Smooth muscle cell (in vitro differentiated cells): ENCODE results near the gene HNRNPA2B1. TPM values are rescaled to one million over a fixed set of nuclear protein-coding genes. Genes with fewer than 3 reads are reported as not detected.

Experiments
- DNase-seq: peaks from one replicate; lab custom pipeline; 2025; ENCODE audit not compliant: unreplicated experiment; lab: John Stamatoyannopoulos, UW
- H2AFZ ChIP-seq: fragments of 200-600 bp; sonication (generic); 2 replicates; pipeline ENCODE4 v1.6.0; 2016; ENCODE audit warnings: antibody characterized with exemption, low read depth, mild to moderate bottlenecking
- H3F3A ChIP-seq: fragments of 200-600 bp; sonication (generic); 2 replicates; pipeline ENCODE4 v1.6.0; 2017; ENCODE audit warnings: antibody characterized with exemption, low read depth
- H3K27ac ChIP-seq: fragments of 200-600 bp; sonication (generic); 2 replicates; pipeline ENCODE4 v1.5.1; 2016; ENCODE audit warnings: low read depth, mild to moderate bottlenecking
- H3K27me3 ChIP-seq: fragments of 200-600 bp; sonication (generic); 2 replicates; pipeline ENCODE4 v1.6.1; 2016; ENCODE audit warnings: low read depth, mild to moderate bottlenecking
- H3K36me3 ChIP-seq: fragments of 200-600 bp; sonication (generic); 2 replicates; pipeline ENCODE4 v1.5.1; 2016; ENCODE audit warnings: low read depth
- H3K4me1 ChIP-seq: fragments of 200-600 bp; sonication (generic); 2 replicates; pipeline ENCODE4 v1.5.1; 2016; ENCODE audit warnings: low read depth
- H3K4me2 ChIP-seq: fragments of 200-600 bp; sonication (generic); 2 replicates; pipeline ENCODE4 v1.6.0; 2016; ENCODE audit warnings: mild to moderate bottlenecking
- H3K4me3 ChIP-seq: fragments of 200-600 bp; sonication (generic); 2 replicates; pipeline ENCODE4 v1.5.1; 2016; ENCODE audit warnings: mild to moderate bottlenecking
- H3K79me2 ChIP-seq: fragments of 200-600 bp; sonication (generic); 2 replicates; pipeline ENCODE4 v1.6.0; 2016; ENCODE audit warnings: low read depth, mild to moderate bottlenecking
- H3K9ac ChIP-seq: fragments of 200-600 bp; sonication (generic); 2 replicates; pipeline ENCODE4 v1.6.0; 2016; ENCODE audit warnings: low read depth
- H3K9me3 ChIP-seq: fragments of 200-600 bp; sonication (generic); replicated peaks from 2 replicates; pipeline ENCODE4 v1.5.1; 2016; ENCODE audit warnings: low read depth
- H4K20me1 ChIP-seq: fragments of 200-600 bp; sonication (generic); 2 replicates; pipeline ENCODE4 v1.6.0; 2016; ENCODE audit warnings: low read depth
- WGBS: methylation state at CpG from one replicate; pipeline ENCODE4 v1.1.7; 2016; ENCODE audit warnings: low lambda C conversion rate; 5-methylcytosine and 5-hydroxymethylcytosine counted together
- polyA plus RNA-seq: library from polyadenylated mRNA; unstranded; fragments of >200 nt; fragmentation: Nextera tagmentation; extraction: Ambion mirVana; gene quantifications from 2 replicates; pipeline ENCODE4 v1.2.1, GENCODE V29; 2016
- total RNA-seq: library from RNA; depleted of rRNA; stranded (reverse); fragments of >200 nt; gene quantifications from 2 replicates; pipeline ENCODE4 v1.2.3, GENCODE V29; 2014
- TF ChIP-seq, protein P1 (sequence below): fragments of 200-600 bp; sonication (generic); IDR thresholded peaks from 2 replicates; pipeline ENCODE4 v1.5.1; 2017; ENCODE audit warnings: borderline replicate concordance, mild to moderate bottlenecking, antibody characterized with exemption; ENCODE audit not compliant: insufficient read depth, poor library complexity, severe bottlenecking

HNRNPA2B1 gene
- total and polyA plus RNA-seq, 2 experiments from 2014 or later = 158 to 393 TPM

DNA sequence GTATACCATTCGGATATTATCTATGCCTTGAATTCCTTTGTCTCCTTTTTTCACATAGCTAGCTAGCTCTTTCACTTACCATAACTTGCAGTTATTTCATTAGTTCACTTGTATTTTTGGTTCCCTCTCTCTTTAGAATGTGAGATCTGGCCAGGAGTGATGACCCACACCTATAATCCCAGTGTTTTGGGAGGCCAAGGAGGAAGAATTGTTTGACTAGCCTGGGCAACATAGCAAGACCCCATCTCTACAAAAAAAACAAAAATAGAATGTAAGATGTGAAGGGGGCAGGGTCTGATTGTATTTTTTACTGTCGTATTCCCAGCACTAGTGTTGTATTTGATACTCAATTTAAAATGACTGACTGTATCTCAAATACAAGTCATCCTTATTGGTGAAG lies 28.9 kb downstream of the HNRNPA2B1 start:
- Histone ChIP-seq H3K4me3 (no peak overlapping the region), H4K20me1 (no peaks in the 10 kb centered on the region), H3K27ac (no peak overlapping the region), H3K9me3 (no peaks in the 10 kb centered on the region), H3K9ac (no peak overlapping the region), H3K79me2 (no peaks in the 10 kb centered on the region), H3F3A (no peaks in the 10 kb centered on the region), H3K4me1 (no peaks in the 10 kb centered on the region), H3K4me2 (no peak overlapping the region), H3K36me3 (no peaks in the 10 kb centered on the region), H2AFZ (no peak overlapping the region), H3K27me3 (no peaks in the 10 kb centered on the region)
- no peak for DNase-seq
- TF ChIP-seq, protein P1, sequence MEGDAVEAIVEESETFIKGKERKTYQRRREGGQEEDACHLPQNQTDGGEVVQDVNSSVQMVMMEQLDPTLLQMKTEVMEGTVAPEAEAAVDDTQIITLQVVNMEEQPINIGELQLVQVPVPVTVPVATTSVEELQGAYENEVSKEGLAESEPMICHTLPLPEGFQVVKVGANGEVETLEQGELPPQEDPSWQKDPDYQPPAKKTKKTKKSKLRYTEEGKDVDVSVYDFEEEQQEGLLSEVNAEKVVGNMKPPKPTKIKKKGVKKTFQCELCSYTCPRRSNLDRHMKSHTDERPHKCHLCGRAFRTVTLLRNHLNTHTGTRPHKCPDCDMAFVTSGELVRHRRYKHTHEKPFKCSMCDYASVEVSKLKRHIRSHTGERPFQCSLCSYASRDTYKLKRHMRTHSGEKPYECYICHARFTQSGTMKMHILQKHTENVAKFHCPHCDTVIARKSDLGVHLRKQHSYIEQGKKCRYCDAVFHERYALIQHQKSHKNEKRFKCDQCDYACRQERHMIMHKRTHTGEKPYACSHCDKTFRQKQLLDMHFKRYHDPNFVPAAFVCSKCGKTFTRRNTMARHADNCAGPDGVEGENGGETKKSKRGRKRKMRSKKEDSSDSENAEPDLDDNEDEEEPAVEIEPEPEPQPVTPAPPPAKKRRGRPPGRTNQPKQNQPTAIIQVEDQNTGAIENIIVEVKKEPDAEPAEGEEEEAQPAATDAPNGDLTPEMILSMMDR = no peak
- 94% methylated on average over 2 of the region's 2 CpGs for WGBS

DNA sequence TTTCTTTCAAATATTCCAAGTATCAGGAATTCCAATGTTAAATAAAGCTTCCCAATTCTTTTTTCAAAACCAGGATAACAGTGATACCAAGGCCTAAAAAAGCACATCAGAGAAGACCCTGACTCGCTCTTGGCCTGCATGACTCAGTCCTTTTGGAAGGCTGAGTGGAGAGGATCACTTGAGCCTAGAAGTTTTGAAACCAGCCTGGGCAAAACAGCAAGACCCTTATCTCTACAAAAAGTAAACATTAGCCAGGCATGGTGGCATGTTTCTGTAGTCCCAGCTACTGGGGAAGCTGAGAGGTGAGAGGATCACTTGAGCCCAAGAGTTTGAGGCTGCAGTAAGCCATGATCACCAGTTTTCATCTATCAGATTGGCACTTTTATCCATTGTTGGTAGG lies 29.9 kb downstream of the HNRNPA2B1 start:
- H3K27me3 ChIP-seq = no peaks in the 10 kb centered on the region
- no peak overlapping the region for H2AFZ ChIP-seq
- H3K79me2 ChIP-seq = no peaks in the 10 kb centered on the region
- H3K9ac ChIP-seq = no peak overlapping the region
- H3K4me1 ChIP-seq = no peaks in the 10 kb centered on the region
- H3K4me3 ChIP-seq = no peak overlapping the region
- H3K4me2 ChIP-seq = no peak overlapping the region
- H3K27ac ChIP-seq = no peak overlapping the region
- H3F3A ChIP-seq = no peaks in the 10 kb centered on the region
- no peaks in the 10 kb centered on the region for H4K20me1 ChIP-seq
- WGBS = 52% methylated on average over 1 of the region's 1 CpG
- TF ChIP-seq, protein P1 = no peak
- H3K9me3 ChIP-seq = no peaks in the 10 kb centered on the region
- no peak for DNase-seq
- H3K36me3 ChIP-seq = no peaks in the 10 kb centered on the region

DNA sequence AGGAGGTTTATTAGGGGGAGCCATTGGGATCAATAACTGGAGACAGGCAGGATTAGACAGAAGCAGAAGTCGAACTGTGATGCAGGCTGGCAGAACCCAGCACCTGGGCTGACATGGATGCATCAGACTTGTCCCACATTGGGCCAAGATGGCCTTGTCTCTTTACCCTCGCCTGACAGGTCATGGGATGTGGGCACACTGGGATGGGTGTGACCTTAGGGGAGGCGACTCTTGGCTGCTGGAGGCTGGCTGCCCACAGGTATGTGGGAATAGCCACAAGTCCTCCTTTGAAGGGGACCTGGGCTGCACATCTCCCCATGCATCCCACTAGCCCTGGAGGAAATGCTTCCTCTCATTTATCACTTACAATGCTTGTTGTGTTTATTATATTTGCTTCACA lies 31.3 kb downstream of the HNRNPA2B1 start:
- Histone ChIP-seq H2AFZ (no peak overlapping the region), H3K4me3 (no peak overlapping the region), H3K36me3 (no peaks in the 10 kb centered on the region), H3F3A (no peaks in the 10 kb centered on the region), H3K4me1 (no peaks in the 10 kb centered on the region), H3K27ac (no peak overlapping the region), H3K9ac (no peak overlapping the region), H3K79me2 (no peaks in the 10 kb centered on the region), H3K27me3 (no peaks in the 10 kb centered on the region), H4K20me1 (no peaks in the 10 kb centered on the region), H3K4me2 (no peak overlapping the region), H3K9me3 (no peaks in the 10 kb centered on the region)
- DNase-seq = no peak
- TF ChIP-seq, protein P1 = no peak
- WGBS = 91% methylated on average over 3 of the region's 3 CpGs

DNA sequence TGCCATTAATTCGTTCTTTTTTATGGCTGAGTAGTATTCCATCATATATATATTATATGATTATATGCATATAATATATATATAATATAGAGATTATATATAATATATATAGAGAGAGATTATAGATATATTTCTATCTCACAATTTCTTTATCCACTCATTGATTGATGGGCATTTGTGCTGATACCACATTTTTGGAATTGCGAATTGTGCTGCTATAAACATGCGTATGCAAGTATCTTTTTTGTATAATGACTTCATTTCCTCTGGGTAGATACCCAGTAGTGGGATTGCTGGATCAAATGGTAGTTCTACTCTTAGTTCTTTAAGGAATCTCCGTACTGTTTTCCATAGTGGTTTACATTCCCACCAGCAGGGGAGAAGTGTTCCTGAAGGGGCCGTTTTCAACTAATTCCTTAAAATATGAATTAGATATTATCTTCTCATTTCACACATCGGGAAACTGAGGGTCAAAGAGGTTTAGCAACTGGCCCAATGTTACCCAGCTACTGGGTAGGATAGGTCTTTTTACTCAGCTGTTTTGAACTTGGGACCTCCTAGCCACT lies 32.0 kb downstream of the HNRNPA2B1 start:
- Histone ChIP-seq H3F3A (no peaks in the 10 kb centered on the region), H3K4me1 (no peaks in the 10 kb centered on the region), H3K9me3 (no peaks in the 10 kb centered on the region), H3K36me3 (no peaks in the 10 kb centered on the region), H3K79me2 (no peaks in the 10 kb centered on the region), H3K4me2 (no peak overlapping the region), H3K4me3 (no peak overlapping the region), H3K27ac (no peak overlapping the region), H3K27me3 (no peaks in the 10 kb centered on the region), H2AFZ (no peak overlapping the region), H3K9ac (no peak overlapping the region), H4K20me1 (no peaks in the 10 kb centered on the region)
- no peak for DNase-seq
- WGBS = 95% methylated on average over 6 of the region's 6 CpGs
- TF ChIP-seq, protein P1 = peak; percentile 25
